Gastroesophageal sphincter (tissue), 4 donors: ENCODE results near the gene TMCO2. TPM values are rescaled to one million over a fixed set of nuclear protein-coding genes. Genes with fewer than 3 reads are reported as not detected.

Experiments
- ATAC-seq: fragments of 150-250 bp; one replicate; pipeline ENCODE4 v1.9.1; 2016; ENCODE audit warnings: mild to moderate bottlenecking, moderate library complexity
- H3K27ac ChIP-seq, 4 donors: fragments of 200-600 bp; sonication (generic) in 3 of 4; 1 replicate in 3 of 4; 2 replicates in 1 of 4; pipeline ENCODE4 v1.5.1; 2016 to 2019
- H3K27me3 ChIP-seq: fragments of 200-600 bp; sonication (generic); one replicate; pipeline ENCODE4 v1.5.1; 2019
- H3K36me3 ChIP-seq, 2 donors: fragments of 200-600 bp; sonication (generic); one replicate each; pipeline ENCODE4 v1.5.1; 2019; ENCODE audit warnings: control low read depth in 1 of 2
- H3K4me1 ChIP-seq, 3 donors: fragments of 200-600 bp; sonication (generic); 1 replicate in 2 of 3; 2 replicates in 1 of 3; pipeline ENCODE4 v1.5.1; 2016 to 2019; ENCODE audit warnings: control low read depth in 2 of 3
- H3K4me3 ChIP-seq, 2 donors: fragments of 200-600 bp; sonication (generic); one replicate each; pipeline ENCODE4 v1.5.1; 2019; ENCODE audit warnings: mild to moderate bottlenecking in 1 of 2, moderate library complexity in 1 of 2
- H3K9me3 ChIP-seq, 3 donors: fragments of 200-600 bp; sonication (generic); one replicate each; pipeline ENCODE4 v1.5.1; 2017 to 2019; ENCODE audit warnings: control low read depth in 2 of 3
- CTCF ChIP-seq, 4 experiments: fragments of 200-600 bp in 2 of 4; fragments of 450-650 bp in 2 of 4; sonication (generic) in 1 of 4; IDR thresholded peaks; one replicate each; pipeline ENCODE4 v1.5.1; 2017 to 2019; ENCODE audit warnings: antibody characterized with exemption in 4 of 4, mild to moderate bottlenecking in 2 of 4, moderate library complexity in 2 of 4
- EP300 ChIP-seq: sonication (generic); formaldehyde crosslinking; IDR thresholded peaks from one replicate; pipeline ENCODE4 v1.6.1; 2017; ENCODE audit warnings: antibody characterized with exemption, mild to moderate bottlenecking
- POLR2A ChIP-seq, 2 donors: fragments of 450-650 bp; IDR thresholded peaks; one replicate each; pipeline ENCODE4 v1.6.1; 2017; ENCODE audit warnings: antibody characterized with exemption in 2 of 2, mild to moderate bottlenecking in 2 of 2, moderate library complexity in 1 of 2
- POLR2AphosphoS5 ChIP-seq: sonication (generic); formaldehyde crosslinking; IDR thresholded peaks from one replicate; pipeline ENCODE4 v1.6.1; 2017; ENCODE audit warnings: antibody characterized with exemption
- WGBS, 2 donors: methylation state at CpG; one replicate each; pipeline ENCODE4 v1.1.5; 2018; ENCODE audit warnings: low coverage in 1 of 2; 5-methylcytosine and 5-hydroxymethylcytosine counted together
- total RNA-seq, 4 donors: library from RNA; depleted of rRNA; stranded (reverse); fragments of >200 nt; gene quantifications; one replicate each; pipeline ENCODE4 v1.1.0, GENCODE V29; 2016

TMCO2 gene
- total RNA-seq, 4 donors from 2014 or later = not detected

GRCh38 chr1:40240390-40240789, 7.3 kb upstream of the TMCO2 start:
- no peaks in the 10 kb centered on the region for H3K27me3 ChIP-seq
- H3K9me3 ChIP-seq = no peaks in the 10 kb centered on the region
- peaks cover 0 to 44% of the 10 kb centered on the region in 2 donors for H3K36me3 ChIP-seq
- TF ChIP-seq POLR2A (IDR thresholded peaks at IDR 0.05) = no peak
- TF ChIP-seq CTCF (IDR thresholded peaks at IDR 0.05) = no peak
- TF ChIP-seq EP300 = no peak
- TF ChIP-seq POLR2AphosphoS5 = no peak
- H3K4me3 ChIP-seq = no peak overlapping the region
- no peak overlapping the region for H3K27ac ChIP-seq
- no peak for ATAC-seq
- 79 to 100% methylated on average over 2 of the region's 2 CpGs for WGBS, 2 donors
- no peaks in the 10 kb centered on the region for H3K4me1 ChIP-seq

GRCh38 chr1:40241362-40241761, 6.4 kb upstream of the TMCO2 start:
- WGBS, 2 donors = 75 to 80% methylated on average over 1 of the region's 1 CpG
- no peak for ATAC-seq
- Histone ChIP-seq H3K36me3 (peaks cover 0 to 35% of the 10 kb centered on the region in 2 donors), H3K4me1 (no peaks in the 10 kb centered on the region), H3K4me3 (no peak overlapping the region), H3K9me3 (no peaks in the 10 kb centered on the region), H3K27ac (no peak overlapping the region), H3K27me3 (no peaks in the 10 kb centered on the region)
- TF ChIP-seq POLR2A (IDR thresholded peaks at IDR 0.05) (no peak), EP300 (no peak), CTCF (IDR thresholded peaks at IDR 0.05) (no peak), POLR2AphosphoS5 (no peak)

GRCh38 chr1:40243351-40243750, 4.4 kb upstream of the TMCO2 start:
- Histone ChIP-seq H3K27me3 (no peaks in the 10 kb centered on the region), H3K27ac (no peak overlapping the region), H3K9me3 (no peaks in the 10 kb centered on the region), H3K36me3 (peaks cover 0 to 15% of the 10 kb centered on the region in 2 donors), H3K4me1 (no peaks in the 10 kb centered on the region), H3K4me3 (no peak overlapping the region)
- no peak for TF ChIP-seq POLR2A (IDR thresholded peaks at IDR 0.05)
- TF ChIP-seq POLR2AphosphoS5 = no peak
- no peak for TF ChIP-seq CTCF (IDR thresholded peaks at IDR 0.05)
- TF ChIP-seq EP300 = no peak
- ATAC-seq = no peak
- WGBS, 2 donors = 55 to 57% methylated on average over 1 to 2 of the region's 2 CpGs

- H3K27me3 ChIP-seq = no peaks in the 10 kb centered on the region
- H3K4me1 ChIP-seq = no peaks in the 10 kb centered on the region
- 60 to 63% methylated on average over 3 to 4 of the region's 4 CpGs for WGBS, 2 donors
- no peak overlapping the region for H3K4me3 ChIP-seq
- H3K27ac ChIP-seq = no peak overlapping the region
- no peaks in the 10 kb centered on the region for H3K9me3 ChIP-seq
- ATAC-seq = no peak
- TF ChIP-seq POLR2AphosphoS5 (no peak), CTCF (IDR thresholded peaks at IDR 0.05) (no peak), POLR2A (IDR thresholded peaks at IDR 0.05) (no peak)
- H3K36me3 ChIP-seq = peaks cover 0 to 6% of the 10 kb centered on the region in 2 donors
Observed at GRCh38 chr1:40244138-40244744, 3.5 kb upstream of the TMCO2 start.

- H3K4me1 ChIP-seq = no peaks in the 10 kb centered on the region
- H3K27me3 ChIP-seq = no peaks in the 10 kb centered on the region
- WGBS, 2 donors = 81 to 91% methylated on average over 2 to 3 of the region's 3 CpGs
- no peak overlapping the region for H3K27ac ChIP-seq
- TF ChIP-seq POLR2AphosphoS5 = no peak
- no peak for TF ChIP-seq CTCF (IDR thresholded peaks at IDR 0.05)
- TF ChIP-seq POLR2A (IDR thresholded peaks at IDR 0.05) = no peak
- TF ChIP-seq EP300 = no peak
- H3K9me3 ChIP-seq = no peaks in the 10 kb centered on the region
- no peaks in the 10 kb centered on the region for H3K36me3 ChIP-seq
- no peak overlapping the region for H3K4me3 ChIP-seq
- ATAC-seq = no peak
Observed at GRCh38 chr1:40245686-40246085, 2.1 kb upstream of the TMCO2 start.
